ENCODE measurements around the gene ELP2. TPM values are rescaled to one million over a fixed set of nuclear protein-coding genes. Genes with fewer than 3 reads are reported as not detected.

ELP2 gene
- total RNA-seq, 1 donor from 2014 or later: 94.1 TPM

DNA sequence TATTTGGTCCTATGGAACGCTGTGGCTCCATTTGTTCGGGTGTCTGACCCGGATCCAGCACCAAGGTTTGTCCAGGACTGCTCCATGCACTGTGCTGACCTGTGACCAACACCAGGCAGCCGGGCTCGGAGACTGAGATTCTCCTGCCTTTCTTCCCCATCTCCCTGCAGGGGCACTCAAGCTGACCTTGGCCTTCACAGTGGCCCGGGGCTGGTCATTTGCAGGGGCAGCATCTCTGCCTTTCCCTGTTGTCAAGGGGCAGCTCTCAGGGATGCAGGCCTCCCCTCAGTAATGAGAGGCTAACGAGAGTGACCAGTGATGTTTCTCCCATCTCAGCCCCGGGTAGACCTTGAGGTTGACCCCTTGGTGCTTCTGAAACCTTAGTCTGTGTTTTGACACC is 85.1 kb downstream of the ELP2 start:
- Mint-ChIP-seq H3K27me3 (ENCODE audit: low read depth) (no peaks in the 10 kb centered on the region), H3K27ac (ENCODE audit: unreplicated experiment) (no peak overlapping the region), H3K9me3 (no peaks in the 10 kb centered on the region), H3K4me3 (no peak overlapping the region), H3K4me1 (peaks cover 8% of the 10 kb centered on the region), H3K36me3 (ENCODE audit: low read depth) (no peaks in the 10 kb centered on the region)
- TF ChIP-seq, protein P1, sequence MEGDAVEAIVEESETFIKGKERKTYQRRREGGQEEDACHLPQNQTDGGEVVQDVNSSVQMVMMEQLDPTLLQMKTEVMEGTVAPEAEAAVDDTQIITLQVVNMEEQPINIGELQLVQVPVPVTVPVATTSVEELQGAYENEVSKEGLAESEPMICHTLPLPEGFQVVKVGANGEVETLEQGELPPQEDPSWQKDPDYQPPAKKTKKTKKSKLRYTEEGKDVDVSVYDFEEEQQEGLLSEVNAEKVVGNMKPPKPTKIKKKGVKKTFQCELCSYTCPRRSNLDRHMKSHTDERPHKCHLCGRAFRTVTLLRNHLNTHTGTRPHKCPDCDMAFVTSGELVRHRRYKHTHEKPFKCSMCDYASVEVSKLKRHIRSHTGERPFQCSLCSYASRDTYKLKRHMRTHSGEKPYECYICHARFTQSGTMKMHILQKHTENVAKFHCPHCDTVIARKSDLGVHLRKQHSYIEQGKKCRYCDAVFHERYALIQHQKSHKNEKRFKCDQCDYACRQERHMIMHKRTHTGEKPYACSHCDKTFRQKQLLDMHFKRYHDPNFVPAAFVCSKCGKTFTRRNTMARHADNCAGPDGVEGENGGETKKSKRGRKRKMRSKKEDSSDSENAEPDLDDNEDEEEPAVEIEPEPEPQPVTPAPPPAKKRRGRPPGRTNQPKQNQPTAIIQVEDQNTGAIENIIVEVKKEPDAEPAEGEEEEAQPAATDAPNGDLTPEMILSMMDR (conservative IDR thresholded peaks at IDR 0.05): no peak
- no peak for DNase-seq (ENCODE audit: low read depth, low spot score)

DNA sequence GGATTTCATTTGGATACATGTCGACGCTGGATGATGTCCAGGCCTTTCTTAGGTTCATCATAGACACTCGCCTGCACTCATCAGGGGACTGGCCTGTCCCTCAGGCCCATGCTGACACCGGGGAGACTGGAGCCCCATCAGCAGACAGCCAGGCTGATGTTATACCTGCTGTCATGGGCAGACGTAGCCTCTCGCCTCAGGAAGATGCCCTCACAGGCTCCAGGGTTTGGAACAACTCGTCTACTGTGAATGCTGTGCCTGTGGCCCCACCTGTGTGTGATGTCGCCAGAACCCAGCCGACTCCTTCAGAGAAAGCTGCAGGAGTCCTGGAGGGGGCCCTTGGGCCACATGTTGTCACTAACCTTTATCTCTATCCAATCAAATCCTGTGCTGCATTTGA is 85.9 kb downstream of the ELP2 start:
- DNase-seq (ENCODE audit: low read depth, low spot score): no peak
- no peaks in the 10 kb centered on the region for H3K36me3 Mint-ChIP-seq (ENCODE audit: low read depth)

DNA sequence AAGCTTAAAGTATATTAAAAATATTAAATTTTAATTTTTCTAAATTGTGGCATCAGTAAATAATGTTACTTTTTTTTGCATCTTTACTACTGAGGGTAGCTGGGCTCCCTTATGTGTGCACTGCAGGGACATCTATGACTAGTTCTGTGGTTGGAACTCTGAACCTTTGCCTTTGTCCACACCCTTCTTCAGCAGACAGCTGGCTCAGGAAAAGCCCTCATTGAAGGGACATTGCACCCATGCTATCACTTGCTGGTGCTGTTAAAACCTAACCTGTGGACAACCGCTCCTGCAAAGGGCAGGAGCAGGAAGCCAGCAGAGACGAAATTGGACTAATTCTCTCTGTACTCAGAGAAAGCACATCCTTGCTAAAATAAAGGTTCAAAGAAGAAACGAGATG is 87.6 kb downstream of the ELP2 start:
- H3K36me3 Mint-ChIP-seq (ENCODE audit: low read depth): no peaks in the 10 kb centered on the region
- H3K4me1 Mint-ChIP-seq: peaks cover 7% of the 10 kb centered on the region
- H3K4me3 Mint-ChIP-seq: no peak overlapping the region
- H3K9me3 Mint-ChIP-seq: no peaks in the 10 kb centered on the region
- H3K27ac Mint-ChIP-seq (ENCODE audit: unreplicated experiment): no peak overlapping the region
- H3K27me3 Mint-ChIP-seq (ENCODE audit: low read depth): no peaks in the 10 kb centered on the region
- DNase-seq (ENCODE audit: low read depth, low spot score): no peak
- TF ChIP-seq, protein P1 (conservative IDR thresholded peaks at IDR 0.05): no peak

More for the DNA sequence above, 85.9 kb downstream of the ELP2 start:
- no peak overlapping the region for H3K27ac Mint-ChIP-seq (ENCODE audit: unreplicated experiment)
- no peaks in the 10 kb centered on the region for H3K9me3 Mint-ChIP-seq
- H3K27me3 Mint-ChIP-seq (ENCODE audit: low read depth): no peaks in the 10 kb centered on the region
- no peak overlapping the region for H3K4me3 Mint-ChIP-seq
- TF ChIP-seq, protein P1 (conservative IDR thresholded peaks at IDR 0.05): no peak
- H3K4me1 Mint-ChIP-seq: peaks cover 8% of the 10 kb centered on the region

DNA sequence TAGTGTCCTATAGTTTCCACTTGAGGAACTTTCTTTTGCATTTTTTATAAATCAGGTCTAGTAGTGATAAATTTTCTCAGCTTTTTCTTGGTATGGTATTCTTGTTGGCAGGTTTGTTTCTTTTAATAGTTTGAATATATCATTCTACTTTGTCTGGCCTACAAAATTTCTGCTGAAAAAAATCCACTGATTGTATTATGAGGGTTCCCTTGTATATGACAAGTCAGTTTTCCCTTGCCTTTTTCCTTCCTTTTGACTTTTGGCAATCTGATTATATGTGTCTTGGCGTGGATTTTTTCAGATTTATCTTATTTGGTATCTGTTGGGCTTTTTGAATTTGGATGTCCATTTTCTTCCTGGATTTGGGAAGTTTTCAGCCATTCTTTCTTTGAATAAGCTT is 99.5 kb downstream of the ELP2 start:
- H3K9me3 Mint-ChIP-seq: peaks cover 19% of the 10 kb centered on the region
- TF ChIP-seq, protein P1 (conservative IDR thresholded peaks at IDR 0.05): no peak
- no peak overlapping the region for H3K4me3 Mint-ChIP-seq
- no peak overlapping the region for H3K27ac Mint-ChIP-seq (ENCODE audit: unreplicated experiment)
- DNase-seq (ENCODE audit: low read depth, low spot score): no peak
- H3K4me1 Mint-ChIP-seq: no peaks in the 10 kb centered on the region
- peaks cover 39% of the 10 kb centered on the region for H3K36me3 Mint-ChIP-seq (ENCODE audit: low read depth)
- H3K27me3 Mint-ChIP-seq (ENCODE audit: low read depth): no peaks in the 10 kb centered on the region

Other genes starting within 250 kb of the ELP2 start
- gene RPRD1A, start 62.3 kb upstream of the ELP2 start, total RNA-seq: 76.2 and 76.3 TPM in 2 replicates
- gene SLC39A6, start 559 bp upstream of the ELP2 start, total RNA-seq: 101 TPM in 2 replicates
- 2.6 TPM in 2 replicates for gene MOCOS, start 57.6 kb downstream of the ELP2 start, total RNA-seq
- 28.6 and 29.0 TPM in 2 replicates for gene FHOD3, start 167.8 kb downstream of the ELP2 start, total RNA-seq